ENCODE data around the gene LPCAT1. TPM values are rescaled to one million over a fixed set of nuclear protein-coding genes. Genes with fewer than 3 reads are reported as not detected.
"Not testable (repeated sequence)": the region's sequence is repeated elsewhere in the genome, so short reads cannot be mapped to it uniquely, and the experiment has no call there.

The LPCAT1 gene
- total RNA-seq, 4 donors from 2014 or later = 7.7 to 44.8 (median 12.0) TPM

GRCh38 chr5:1542781-1543180 lies 19.0 kb upstream of the LPCAT1 start:
- Histone ChIP-seq H3K4me1 (peaks cover 0 to 31% (median 19%) of the 10 kb centered on the region in 3 donors), H3K36me3 (no peaks in the 10 kb centered on the region), H3K4me3 (no peak overlapping the region), H3K27me3 (no peaks in the 10 kb centered on the region), H3K9me3 (no peaks in the 10 kb centered on the region), H3K27ac (peak overlapping the region in 2 of 4 donors; percentile 11 to 55)
- intact Hi-C loops (cut with DNase I) = no loop called here
- 19% methylated on average over 3 of the region's 3 CpGs; no CpG with 5 or more reads in 1 of the 2 donors for WGBS, 2 donors
- TF ChIP-seq POLR2A (IDR thresholded peaks at IDR 0.05) (no peak), CTCF (IDR thresholded peaks at IDR 0.05) (no peak)
- no peak for DNase-seq

GRCh38 chr5:1541702-1542400 lies 18.1 kb upstream of the LPCAT1 start:
- WGBS, 2 donors = 42 to 50% methylated on average over 10 of the region's 10 CpGs
- TF ChIP-seq CTCF (IDR thresholded peaks at IDR 0.05) (no peak), POLR2A (IDR thresholded peaks at IDR 0.05) (no peak)
- Histone ChIP-seq H3K27ac (peak overlapping the region in 3 of 4 donors; percentile 12 to 55 (median 20)), H3K36me3 (no peaks in the 10 kb centered on the region), H3K4me1 (peaks cover 0 to 38% (median 19%) of the 10 kb centered on the region in 3 donors), H3K4me3 (no peak overlapping the region), H3K27me3 (no peaks in the 10 kb centered on the region), H3K9me3 (no peaks in the 10 kb centered on the region)
- no peak for DNase-seq
- intact Hi-C loops (cut with DNase I) = no loop called here

DNA sequence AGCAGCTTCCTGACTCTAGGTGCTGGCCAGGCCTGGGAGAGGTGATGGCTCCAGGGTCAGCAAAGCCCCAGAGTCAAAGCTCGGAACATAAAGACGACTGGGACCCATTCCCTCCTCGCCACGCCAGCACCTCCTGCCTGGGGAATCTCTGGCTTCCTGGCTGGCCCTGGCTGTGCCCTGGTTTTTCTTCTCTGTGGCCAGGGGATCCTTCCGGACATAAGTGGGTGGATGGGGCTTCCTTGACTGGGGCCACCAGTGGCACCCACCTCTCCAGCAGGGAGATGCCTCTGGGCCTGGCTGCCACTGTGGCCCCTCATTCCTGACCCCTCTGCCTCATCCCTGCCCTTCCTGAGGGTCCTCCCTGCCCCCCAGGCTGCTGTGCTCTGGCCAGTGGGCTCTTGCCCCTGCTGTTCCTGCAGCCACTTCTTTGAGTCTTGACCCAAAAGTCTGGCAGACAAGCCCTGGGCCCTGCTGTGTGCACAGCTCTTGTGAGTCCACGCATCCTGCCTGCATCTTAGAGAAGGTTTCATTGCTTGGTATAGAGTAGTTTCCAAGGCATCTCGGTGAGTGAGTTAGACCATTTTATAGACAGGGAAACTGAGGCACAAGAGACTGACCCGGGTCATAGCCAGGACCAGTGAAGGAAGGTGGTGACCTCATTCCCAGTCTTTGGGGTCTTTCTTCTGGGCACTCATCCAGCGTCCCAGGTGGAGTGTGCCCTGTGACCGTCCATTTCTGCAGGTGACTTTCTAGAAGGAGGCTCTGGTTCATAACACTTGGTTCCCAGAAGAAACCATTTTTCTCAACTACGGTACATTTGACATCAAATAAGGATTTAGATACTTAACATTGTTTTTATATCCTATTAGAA lies 17.3 kb upstream of the LPCAT1 start:
- intact Hi-C loops (cut with DNase I) = no loop called here
- Histone ChIP-seq H3K27ac (no peak overlapping the region), H3K9me3 (no peaks in the 10 kb centered on the region), H3K36me3 (no peaks in the 10 kb centered on the region), H3K4me1 (peaks cover 0 to 46% (median 19%) of the 10 kb centered on the region in 3 donors), H3K4me3 (no peak overlapping the region), H3K27me3 (no peaks in the 10 kb centered on the region)
- no peak for TF ChIP-seq CTCF (IDR thresholded peaks at IDR 0.05)
- TF ChIP-seq POLR2A (IDR thresholded peaks at IDR 0.05) = no peak
- no peak for DNase-seq
- WGBS, 2 donors = 76 to 96% methylated on average over 6 to 7 of the region's 11 CpGs

DNA sequence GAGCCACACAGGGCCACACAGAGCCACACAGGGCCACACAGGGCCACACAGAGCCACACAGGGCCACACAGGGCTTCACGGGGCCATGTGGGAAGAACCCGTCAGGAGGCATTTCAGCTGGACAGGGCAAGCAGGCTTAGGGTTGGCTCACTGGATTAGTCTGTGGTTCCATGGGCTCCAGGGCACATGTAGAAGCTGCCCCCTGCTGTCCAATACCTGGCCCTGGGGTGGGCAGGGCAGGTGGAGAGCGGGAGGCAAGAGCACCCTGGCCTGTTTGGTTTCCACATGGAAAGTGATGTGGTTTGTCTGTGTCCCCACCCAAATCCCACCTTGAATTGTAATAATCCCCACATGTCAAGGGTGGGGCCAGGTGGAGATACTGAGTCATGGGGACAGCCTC lies 16.4 kb upstream of the LPCAT1 start:
- H3K9me3 ChIP-seq = no peaks in the 10 kb centered on the region
- no peak for DNase-seq
- no peak overlapping the region for H3K4me3 ChIP-seq
- intact Hi-C loops (cut with DNase I) = no loop called here
- 80 to 92% methylated on average over 1 to 2 of the region's 3 CpGs for WGBS, 2 donors
- TF ChIP-seq POLR2A (IDR thresholded peaks at IDR 0.05) (no peak), CTCF (IDR thresholded peaks at IDR 0.05) (no peak)
- no peak overlapping the region for H3K27ac ChIP-seq
- no peaks in the 10 kb centered on the region for H3K36me3 ChIP-seq
- peaks cover 0 to 49% (median 19%) of the 10 kb centered on the region in 3 donors for H3K4me1 ChIP-seq
- no peaks in the 10 kb centered on the region for H3K27me3 ChIP-seq

DNA sequence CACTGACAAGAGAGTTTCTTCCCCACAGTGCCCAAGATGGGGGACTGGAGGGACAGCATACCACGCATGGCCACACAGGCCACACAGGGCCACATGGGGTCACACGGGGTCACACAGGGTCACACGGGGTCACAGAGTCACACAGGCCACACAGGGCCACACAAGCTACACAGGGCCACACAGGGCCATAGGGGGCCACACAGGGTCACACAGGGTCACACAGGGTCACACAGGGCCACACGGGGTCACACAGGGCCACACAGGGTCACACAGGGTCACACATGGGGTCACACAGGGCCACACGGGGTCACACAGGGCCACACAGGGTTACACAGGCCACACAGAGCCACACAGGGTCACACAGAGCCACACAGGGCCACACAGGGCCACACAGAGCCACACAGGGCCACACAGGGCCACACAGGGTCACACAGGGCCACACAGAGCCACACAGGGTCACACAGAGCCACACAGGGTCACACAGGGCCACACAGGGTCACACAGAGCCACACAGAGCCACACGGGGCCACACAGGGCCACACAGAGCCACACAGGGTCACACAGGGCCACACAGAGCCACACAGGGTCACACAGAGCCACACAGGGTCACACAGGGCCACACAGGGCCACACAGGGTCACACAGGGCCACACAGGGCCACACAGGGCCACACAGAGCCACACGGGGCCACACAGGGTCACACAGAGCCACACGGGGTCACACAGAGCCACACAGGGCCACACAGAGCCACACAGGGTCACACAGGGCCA lies 15.8 kb upstream of the LPCAT1 start:
- intact Hi-C loops (cut with DNase I) = not testable (repeated sequence)
- WGBS, 2 donors = 90% methylated on average over 2 of the region's 8 CpGs; no CpG with 5 or more reads in 1 of the 2 donors
- peak overlapping the region in 1 of 4 donors; percentile 21 for H3K27ac ChIP-seq

More for the DNA sequence above, 15.8 kb upstream of the LPCAT1 start:
- not testable (repeated sequence) for H3K4me3 ChIP-seq, H3K9me3 ChIP-seq, H3K27me3 ChIP-seq, H3K36me3 ChIP-seq, DNase-seq
- H3K4me1 ChIP-seq = peaks cover 0 to 49% (median 19%) of the 10 kb centered on the region in 3 donors
